ENCODE data around the gene PHF14.
A peak's percentile ranks its signal among the peaks of the same experiment; 100 is the strongest.

PHF14 gene

DNA sequence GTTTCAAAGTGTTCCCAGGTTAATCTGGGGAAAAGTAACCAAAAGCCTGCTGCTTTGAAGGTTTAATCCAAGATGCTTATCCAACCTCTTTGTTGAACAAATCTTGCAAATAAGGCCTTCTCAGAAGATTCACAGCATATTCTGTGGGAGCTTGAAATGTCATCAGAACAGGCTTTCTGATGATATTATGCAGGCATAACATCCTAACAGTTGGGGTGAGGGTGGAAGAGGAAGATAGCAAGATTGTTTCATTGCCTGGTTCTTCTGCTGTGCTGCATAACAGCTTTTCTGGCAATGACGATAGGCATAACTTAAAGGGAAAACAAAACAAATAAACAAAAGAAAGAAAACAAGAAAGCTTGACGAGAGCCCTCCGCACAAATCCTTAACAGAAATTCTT, 217.4 kb downstream of the PHF14 start:
- H3K27me3 Mint-ChIP-seq (ENCODE audit: low read depth): no peaks in the 10 kb centered on the region
- peaks cover 8% of the 10 kb centered on the region for H3K4me1 Mint-ChIP-seq (ENCODE audit: low read depth)
- H3K4me3 Mint-ChIP-seq: no peak overlapping the region
- no peaks in the 10 kb centered on the region for H3K36me3 Mint-ChIP-seq (ENCODE audit: low read depth)
- H3K9me3 Mint-ChIP-seq: no peaks in the 10 kb centered on the region
- H3K27ac Mint-ChIP-seq: no peak overlapping the region

DNA sequence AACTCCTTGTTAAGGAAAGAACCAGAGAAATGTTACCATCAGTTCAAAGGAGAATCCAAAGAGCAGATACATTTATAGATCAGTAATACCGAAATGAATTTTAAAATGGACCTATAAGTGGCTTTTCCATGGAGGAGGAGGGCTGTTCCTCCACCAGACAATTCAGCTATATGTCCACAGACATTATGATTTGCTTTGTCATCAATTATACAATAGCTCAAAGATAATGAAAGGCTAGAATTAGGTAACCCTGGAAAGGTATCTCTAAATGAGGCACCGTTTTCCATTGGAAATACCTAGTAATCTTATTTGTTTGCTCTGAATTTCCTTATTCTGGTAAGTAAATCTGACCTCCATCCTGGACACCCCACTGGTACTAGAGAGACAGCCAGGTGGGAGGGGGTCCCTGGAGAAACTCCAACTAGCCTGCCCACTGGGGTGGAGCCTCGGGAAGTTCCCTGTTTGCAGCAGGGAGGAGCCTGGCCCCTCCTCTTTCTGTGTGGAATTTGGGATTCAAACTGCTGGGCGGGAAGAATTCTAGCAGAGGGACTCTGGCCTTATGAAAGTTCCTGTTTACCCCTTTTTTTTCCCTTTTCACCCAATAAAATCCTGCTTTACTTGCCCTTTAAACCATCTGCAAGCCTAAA, 218.0 kb downstream of the PHF14 start:
- no peaks in the 10 kb centered on the region for H3K36me3 Mint-ChIP-seq (ENCODE audit: low read depth)
- H3K27ac Mint-ChIP-seq: no peak overlapping the region
- H3K4me1 Mint-ChIP-seq (ENCODE audit: low read depth): peaks cover 8% of the 10 kb centered on the region
- no peaks in the 10 kb centered on the region for H3K27me3 Mint-ChIP-seq (ENCODE audit: low read depth)
- no peak overlapping the region for H3K4me3 Mint-ChIP-seq
- no peaks in the 10 kb centered on the region for H3K9me3 Mint-ChIP-seq

DNA sequence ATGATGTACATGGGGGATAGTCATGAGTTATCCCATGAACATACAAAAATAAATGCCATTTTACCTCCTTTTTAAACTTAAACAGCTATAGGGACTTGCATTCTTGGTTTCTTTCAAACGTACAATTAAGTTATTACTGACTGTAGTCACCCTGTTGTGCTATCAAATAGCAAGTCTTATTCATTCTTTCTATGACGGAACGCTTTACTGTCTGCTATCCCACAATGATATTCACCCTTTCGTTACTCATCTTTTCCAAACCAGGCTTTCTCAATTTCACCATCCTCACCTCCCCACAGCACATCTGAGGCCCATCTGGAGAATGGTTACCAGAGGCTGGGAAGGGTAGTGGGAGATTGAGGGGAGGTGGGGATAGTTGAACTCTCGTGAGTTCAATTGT, 218.8 kb downstream of the PHF14 start:
- no peaks in the 10 kb centered on the region for H3K36me3 Mint-ChIP-seq (ENCODE audit: low read depth)
- H3K27ac Mint-ChIP-seq: no peak overlapping the region
- H3K9me3 Mint-ChIP-seq: no peaks in the 10 kb centered on the region
- H3K4me1 Mint-ChIP-seq (ENCODE audit: low read depth): peaks cover 8% of the 10 kb centered on the region
- peak overlapping the region; percentile 57 for H3K4me3 Mint-ChIP-seq
- no peaks in the 10 kb centered on the region for H3K27me3 Mint-ChIP-seq (ENCODE audit: low read depth)

- Mint-ChIP-seq H3K27ac (peak overlapping the region; percentile 16), H3K4me3 (peak overlapping the region; percentile 57)
These were observed 219.6 kb downstream of the PHF14 start for GRCh38 chr7:11193131-11193867.

DNA sequence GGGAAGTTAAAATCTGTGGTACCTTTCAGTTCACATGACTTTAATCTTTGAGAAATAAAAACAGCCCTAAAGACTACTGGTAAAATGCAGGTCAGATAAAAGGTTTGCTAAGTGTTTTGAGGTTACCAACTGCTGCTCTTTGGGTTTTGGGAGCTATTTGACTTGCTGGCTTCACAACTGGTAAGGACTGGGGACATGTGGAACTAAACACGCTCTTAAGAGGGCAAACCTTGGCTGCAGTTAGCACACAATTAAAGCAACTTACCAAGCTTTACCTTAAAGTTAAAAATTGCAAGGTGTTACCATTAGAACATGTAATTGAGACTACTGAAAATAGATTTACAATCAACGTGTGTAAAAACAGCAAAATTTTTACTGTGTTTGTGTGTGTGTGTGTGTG, 220.2 kb downstream of the PHF14 start:
- H3K27ac Mint-ChIP-seq: peak overlapping the region; percentile 16
- H3K4me1 Mint-ChIP-seq (ENCODE audit: low read depth): peaks cover 8% of the 10 kb centered on the region
- H3K36me3 Mint-ChIP-seq (ENCODE audit: low read depth): no peaks in the 10 kb centered on the region
- H3K9me3 Mint-ChIP-seq: no peaks in the 10 kb centered on the region
- no peak overlapping the region for H3K4me3 Mint-ChIP-seq
- H3K27me3 Mint-ChIP-seq (ENCODE audit: low read depth): no peaks in the 10 kb centered on the region

More at GRCh38 chr7:11193131-11193867, 219.6 kb downstream of the PHF14 start:
- Mint-ChIP-seq H3K9me3 (no peaks in the 10 kb centered on the region), H3K36me3 (ENCODE audit: low read depth) (no peaks in the 10 kb centered on the region), H3K4me1 (ENCODE audit: low read depth) (peaks cover 8% of the 10 kb centered on the region), H3K27me3 (ENCODE audit: low read depth) (no peaks in the 10 kb centered on the region)

DNA sequence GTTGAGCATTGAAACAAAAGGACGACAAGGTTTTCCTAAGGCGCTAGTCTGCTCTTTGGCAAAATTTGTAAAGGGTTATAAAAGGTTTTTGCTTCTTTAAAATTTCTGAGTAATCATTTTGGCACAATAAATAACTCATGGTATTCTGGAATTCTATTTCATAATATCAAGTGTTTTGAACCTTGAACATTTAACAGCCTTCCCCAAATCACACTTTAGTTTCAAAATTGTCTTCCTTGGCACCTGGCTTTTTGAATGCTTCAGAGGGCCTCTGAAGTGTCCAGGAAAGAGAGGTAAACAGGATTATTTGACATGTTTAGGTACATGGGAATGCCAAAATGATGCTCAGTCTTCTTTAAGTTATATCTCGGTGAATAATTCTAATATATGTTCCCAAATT, 220.8 kb downstream of the PHF14 start:
- H3K4me1 Mint-ChIP-seq (ENCODE audit: low read depth): peaks cover 8% of the 10 kb centered on the region
- no peak overlapping the region for H3K4me3 Mint-ChIP-seq
- H3K9me3 Mint-ChIP-seq: no peaks in the 10 kb centered on the region
- H3K27ac Mint-ChIP-seq: no peak overlapping the region
- no peaks in the 10 kb centered on the region for H3K36me3 Mint-ChIP-seq (ENCODE audit: low read depth)
- no peaks in the 10 kb centered on the region for H3K27me3 Mint-ChIP-seq (ENCODE audit: low read depth)

DNA sequence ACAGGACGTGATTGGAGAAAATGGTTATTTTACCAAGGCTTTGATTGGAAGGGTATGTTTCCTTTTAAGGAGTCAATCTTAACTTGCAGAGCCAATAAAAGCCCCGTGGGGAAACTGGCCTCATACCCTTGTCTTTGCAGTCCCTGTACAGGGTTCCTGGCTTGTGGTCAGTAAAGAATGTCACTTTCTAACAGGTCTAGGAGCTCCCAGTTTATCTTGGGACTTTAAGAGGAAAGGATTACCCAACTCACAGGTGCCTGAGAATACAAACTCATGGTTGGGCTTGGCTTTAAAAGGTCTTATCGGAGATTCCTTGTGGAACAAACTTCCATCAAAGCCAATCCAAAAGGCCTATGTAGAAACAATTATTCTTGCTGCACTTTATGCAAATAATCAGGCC, 221.8 kb downstream of the PHF14 start:
- H3K27ac Mint-ChIP-seq: no peak overlapping the region
- no peaks in the 10 kb centered on the region for H3K36me3 Mint-ChIP-seq (ENCODE audit: low read depth)
- H3K9me3 Mint-ChIP-seq: no peaks in the 10 kb centered on the region
- H3K4me3 Mint-ChIP-seq: no peak overlapping the region
- peaks cover 8% of the 10 kb centered on the region for H3K4me1 Mint-ChIP-seq (ENCODE audit: low read depth)
- H3K27me3 Mint-ChIP-seq (ENCODE audit: low read depth): no peaks in the 10 kb centered on the region

- H3K4me1 Mint-ChIP-seq (ENCODE audit: low read depth): peaks cover 8% of the 10 kb centered on the region
- H3K36me3 Mint-ChIP-seq (ENCODE audit: low read depth): no peaks in the 10 kb centered on the region
- H3K27ac Mint-ChIP-seq: no peak overlapping the region
- no peaks in the 10 kb centered on the region for H3K27me3 Mint-ChIP-seq (ENCODE audit: low read depth)
- H3K4me3 Mint-ChIP-seq: no peak overlapping the region
- H3K9me3 Mint-ChIP-seq: no peaks in the 10 kb centered on the region
These were observed 222.5 kb downstream of the PHF14 start for GRCh38 chr7:11196143-11196542.

GRCh38 chr7:11203224-11203623, 229.6 kb downstream of the PHF14 start:
- Mint-ChIP-seq H3K36me3 (ENCODE audit: low read depth) (no peaks in the 10 kb centered on the region), H3K4me1 (ENCODE audit: low read depth) (no peaks in the 10 kb centered on the region), H3K4me3 (no peak overlapping the region), H3K9me3 (no peaks in the 10 kb centered on the region), H3K27ac (no peak overlapping the region), H3K27me3 (ENCODE audit: low read depth) (no peaks in the 10 kb centered on the region)

- H3K4me3 Mint-ChIP-seq: no peak overlapping the region
- H3K27me3 Mint-ChIP-seq (ENCODE audit: low read depth): no peaks in the 10 kb centered on the region
- no peaks in the 10 kb centered on the region for H3K9me3 Mint-ChIP-seq
- no peaks in the 10 kb centered on the region for H3K36me3 Mint-ChIP-seq (ENCODE audit: low read depth)
- no peak overlapping the region for H3K27ac Mint-ChIP-seq
- H3K4me1 Mint-ChIP-seq (ENCODE audit: low read depth): no peaks in the 10 kb centered on the region
These were observed 230.0 kb downstream of the PHF14 start for GRCh38 chr7:11203683-11204082.

- H3K36me3 Mint-ChIP-seq (ENCODE audit: low read depth): no peaks in the 10 kb centered on the region
- H3K4me1 Mint-ChIP-seq (ENCODE audit: low read depth): no peaks in the 10 kb centered on the region
- no peaks in the 10 kb centered on the region for H3K27me3 Mint-ChIP-seq (ENCODE audit: low read depth)
- H3K4me3 Mint-ChIP-seq: no peak overlapping the region
- no peaks in the 10 kb centered on the region for H3K9me3 Mint-ChIP-seq
- H3K27ac Mint-ChIP-seq: no peak overlapping the region
These were observed 232.7 kb downstream of the PHF14 start for GRCh38 chr7:11206177-11206899.

GRCh38 chr7:11207565-11207964, 233.9 kb downstream of the PHF14 start:
- Mint-ChIP-seq H3K36me3 (ENCODE audit: low read depth) (no peaks in the 10 kb centered on the region), H3K27ac (no peak overlapping the region), H3K4me1 (ENCODE audit: low read depth) (no peaks in the 10 kb centered on the region), H3K27me3 (ENCODE audit: low read depth) (no peaks in the 10 kb centered on the region), H3K4me3 (no peak overlapping the region), H3K9me3 (no peaks in the 10 kb centered on the region)

- no peak overlapping the region for H3K4me3 Mint-ChIP-seq
- no peaks in the 10 kb centered on the region for H3K27me3 Mint-ChIP-seq (ENCODE audit: low read depth)
- no peaks in the 10 kb centered on the region for H3K4me1 Mint-ChIP-seq (ENCODE audit: low read depth)
- H3K9me3 Mint-ChIP-seq: no peaks in the 10 kb centered on the region
- no peaks in the 10 kb centered on the region for H3K36me3 Mint-ChIP-seq (ENCODE audit: low read depth)
- no peak overlapping the region for H3K27ac Mint-ChIP-seq
These were observed 235.3 kb downstream of the PHF14 start for GRCh38 chr7:11208883-11209465.

GRCh38 chr7:11210374-11210773, 236.7 kb downstream of the PHF14 start:
- H3K27ac Mint-ChIP-seq: no peak overlapping the region
- no peaks in the 10 kb centered on the region for H3K9me3 Mint-ChIP-seq
- no peaks in the 10 kb centered on the region for H3K27me3 Mint-ChIP-seq (ENCODE audit: low read depth)
- H3K4me3 Mint-ChIP-seq: no peak overlapping the region
- H3K36me3 Mint-ChIP-seq (ENCODE audit: low read depth): no peaks in the 10 kb centered on the region
- no peaks in the 10 kb centered on the region for H3K4me1 Mint-ChIP-seq (ENCODE audit: low read depth)

Measured in T-helper 1 cell treated with Interleukin-12 subunit alpha and Interleukin-12 subunit beta and Interleukin-4 antibody, amounts not matched to agents 30 μg/mL and 1 μg/mL, for 36 hours (primary cell).